ENCODE data around the gene SLC20A1. TPM values are rescaled to one million over a fixed set of nuclear protein-coding genes. Genes with fewer than 3 reads are reported as not detected.

SLC20A1 gene
- total and polyA plus RNA-seq, 2 experiments from 2014 or later: 135 to 191 TPM

DNA sequence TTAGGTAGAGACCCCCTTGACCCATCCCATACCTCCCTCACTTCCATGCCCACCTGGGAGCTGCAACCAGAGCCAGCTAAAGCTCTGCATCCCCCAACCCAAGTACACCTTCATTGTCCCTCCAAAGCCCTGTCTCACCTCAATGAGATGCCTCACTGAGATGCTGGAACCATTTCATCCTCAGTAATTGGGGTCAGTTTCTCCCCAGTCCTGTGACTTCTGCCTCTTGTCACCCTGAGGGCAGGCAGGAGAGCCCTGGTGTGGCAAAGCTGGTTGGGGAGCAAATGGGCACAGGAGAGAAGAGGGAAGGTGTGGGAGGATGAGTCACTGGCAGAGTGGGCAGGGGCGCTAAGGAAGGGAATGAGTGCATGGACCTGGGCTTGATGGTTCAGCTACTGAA, 47.2 kb downstream of the SLC20A1 start:
- Histone ChIP-seq H4K20me1 (ENCODE audit: insufficient read depth) (no peaks in the 10 kb centered on the region), H3K9me3 (ENCODE audit: low read depth) (no peaks in the 10 kb centered on the region), H3K9me2 (ENCODE audit: insufficient read depth) (no peaks in the 10 kb centered on the region), H3K36me3 (ENCODE audit: low read depth) (no peaks in the 10 kb centered on the region), H2AFZ (peak overlapping the region; percentile 41), H3K27me3 (replicated peaks; ENCODE audit: insufficient read depth) (no peaks in the 10 kb centered on the region), H3K27ac (peak overlapping the region; percentile 89), H3K79me2 (ENCODE audit: insufficient read depth) (no peaks in the 10 kb centered on the region), H3K4me2 (ENCODE audit: unreplicated experiment) (peak overlapping the region; percentile 48), H3K4me1 (ENCODE audit: insufficient read depth) (peaks cover 24% of the 10 kb centered on the region), H3K9ac (peak overlapping the region; percentile 74), H3K4me3 (no peak overlapping the region), H3F3A (ENCODE audit: insufficient read depth) (peaks cover 13% of the 10 kb centered on the region)
- in situ Hi-C loops (cut with MboI): no loop called here
- 29% methylated on average over 1 of the region's 1 CpG for WGBS, 2 experiments (ENCODE audit: low coverage in 1 of 2, low lambda C conversion rate in 2 of 2, missing lambda C conversion rate in 2 of 2)
- peak; percentile 51 for DNase-seq
- no peak for TF ChIP-seq EZH2phosphoT487 (IDR thresholded peaks at IDR 0.05; ENCODE audit: insufficient read depth, low read depth)
- TF ChIP-seq EZH2 (IDR thresholded peaks at IDR 0.05; ENCODE audit: insufficient read depth, poor library complexity, severe bottlenecking): no peak

DNA sequence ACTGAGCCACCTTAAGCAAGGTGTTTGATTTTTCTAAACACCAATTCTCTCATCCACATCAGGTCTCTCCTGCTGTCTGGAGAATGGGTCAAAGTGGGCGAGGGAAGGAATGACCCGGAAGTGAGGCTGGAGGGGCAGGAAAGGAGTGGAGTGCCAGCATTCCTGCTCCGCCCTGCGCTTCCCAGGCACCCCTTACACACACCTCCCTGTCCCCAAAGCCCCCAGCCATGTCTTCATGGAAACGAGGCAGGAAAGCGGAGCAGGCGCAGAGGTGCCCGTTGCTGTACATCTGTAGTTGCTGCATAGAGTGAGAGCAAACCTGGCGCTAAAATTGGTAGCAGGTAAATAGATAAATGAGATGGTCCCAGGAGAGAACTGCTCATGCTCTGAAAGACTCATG, 47.9 kb downstream of the SLC20A1 start:
- Histone ChIP-seq H3K27ac (peak overlapping the region; percentile 89; the same call in 1 of the 2 replicates), H3K9me2 (ENCODE audit: insufficient read depth) (no peaks in the 10 kb centered on the region), H3K36me3 (ENCODE audit: low read depth) (no peaks in the 10 kb centered on the region), H3K4me2 (ENCODE audit: unreplicated experiment) (no peak overlapping the region), H3F3A (ENCODE audit: insufficient read depth) (peaks cover 13% of the 10 kb centered on the region), H3K27me3 (replicated peaks; ENCODE audit: insufficient read depth) (no peaks in the 10 kb centered on the region), H3K9ac (no peak overlapping the region), H2AFZ (peak overlapping the region; percentile 41; the same call in 1 of the 2 replicates), H3K79me2 (ENCODE audit: insufficient read depth) (no peaks in the 10 kb centered on the region), H3K4me3 (no peak overlapping the region), H3K4me1 (ENCODE audit: insufficient read depth) (peaks cover 24% of the 10 kb centered on the region), H4K20me1 (ENCODE audit: insufficient read depth) (no peaks in the 10 kb centered on the region), H3K9me3 (ENCODE audit: low read depth) (no peaks in the 10 kb centered on the region)
- TF ChIP-seq EZH2phosphoT487 (IDR thresholded peaks at IDR 0.05; ENCODE audit: insufficient read depth, low read depth) (no peak), EZH2 (IDR thresholded peaks at IDR 0.05; ENCODE audit: insufficient read depth, poor library complexity, severe bottlenecking) (no peak)
- no peak for DNase-seq
- in situ Hi-C loops (cut with MboI): no loop called here
- 87 to 91% methylated on average over 9 of the region's 9 CpGs for WGBS, 2 experiments (ENCODE audit: low coverage in 1 of 2, low lambda C conversion rate in 2 of 2, missing lambda C conversion rate in 2 of 2)

DNA sequence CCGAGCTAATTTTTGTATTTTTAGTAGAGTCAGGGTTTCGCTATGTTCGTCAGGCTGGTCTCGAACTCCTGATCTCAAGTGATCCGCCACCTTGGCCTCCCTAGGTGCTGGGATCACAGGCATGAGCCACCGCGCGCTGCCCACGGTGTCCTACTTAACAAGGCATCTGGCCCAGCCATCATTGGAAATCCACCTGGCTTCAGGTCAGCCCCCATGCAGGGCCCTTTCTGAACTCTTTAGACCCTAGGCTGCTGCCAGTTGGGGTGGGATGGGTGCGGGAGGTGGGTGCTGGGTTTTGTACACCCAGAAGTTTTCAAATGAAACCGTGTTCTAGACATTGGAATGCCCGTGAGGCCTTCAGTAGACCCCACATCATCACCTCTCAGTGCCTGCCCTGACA, 48.4 kb downstream of the SLC20A1 start:
- H3K4me2 ChIP-seq (ENCODE audit: unreplicated experiment): no peak overlapping the region
- H4K20me1 ChIP-seq (ENCODE audit: insufficient read depth): no peaks in the 10 kb centered on the region
- H3K9ac ChIP-seq: no peak overlapping the region
- DNase-seq: no peak
- no peaks in the 10 kb centered on the region for H3K36me3 ChIP-seq (ENCODE audit: low read depth)
- H3K9me3 ChIP-seq (ENCODE audit: low read depth): no peaks in the 10 kb centered on the region
- H3K9me2 ChIP-seq (ENCODE audit: insufficient read depth): no peaks in the 10 kb centered on the region
- in situ Hi-C loops (cut with MboI): no loop called here
- no peak overlapping the region for H2AFZ ChIP-seq
- no peaks in the 10 kb centered on the region for H3K27me3 ChIP-seq (replicated peaks; ENCODE audit: insufficient read depth)
- H3K79me2 ChIP-seq (ENCODE audit: insufficient read depth): no peaks in the 10 kb centered on the region
- WGBS, 2 experiments (ENCODE audit: low coverage in 1 of 2, low lambda C conversion rate in 2 of 2, missing lambda C conversion rate in 2 of 2): 90 to 95% methylated on average over 8 to 12 of the region's 12 CpGs
- H3K4me1 ChIP-seq (ENCODE audit: insufficient read depth): peaks cover 24% of the 10 kb centered on the region
- peaks cover 13% of the 10 kb centered on the region for H3F3A ChIP-seq (ENCODE audit: insufficient read depth)
- H3K27ac ChIP-seq: no peak overlapping the region
- H3K4me3 ChIP-seq: no peak overlapping the region
- TF ChIP-seq EZH2 (IDR thresholded peaks at IDR 0.05; ENCODE audit: insufficient read depth, poor library complexity, severe bottlenecking) (no peak), EZH2phosphoT487 (IDR thresholded peaks at IDR 0.05; ENCODE audit: insufficient read depth, low read depth) (no peak)

DNA sequence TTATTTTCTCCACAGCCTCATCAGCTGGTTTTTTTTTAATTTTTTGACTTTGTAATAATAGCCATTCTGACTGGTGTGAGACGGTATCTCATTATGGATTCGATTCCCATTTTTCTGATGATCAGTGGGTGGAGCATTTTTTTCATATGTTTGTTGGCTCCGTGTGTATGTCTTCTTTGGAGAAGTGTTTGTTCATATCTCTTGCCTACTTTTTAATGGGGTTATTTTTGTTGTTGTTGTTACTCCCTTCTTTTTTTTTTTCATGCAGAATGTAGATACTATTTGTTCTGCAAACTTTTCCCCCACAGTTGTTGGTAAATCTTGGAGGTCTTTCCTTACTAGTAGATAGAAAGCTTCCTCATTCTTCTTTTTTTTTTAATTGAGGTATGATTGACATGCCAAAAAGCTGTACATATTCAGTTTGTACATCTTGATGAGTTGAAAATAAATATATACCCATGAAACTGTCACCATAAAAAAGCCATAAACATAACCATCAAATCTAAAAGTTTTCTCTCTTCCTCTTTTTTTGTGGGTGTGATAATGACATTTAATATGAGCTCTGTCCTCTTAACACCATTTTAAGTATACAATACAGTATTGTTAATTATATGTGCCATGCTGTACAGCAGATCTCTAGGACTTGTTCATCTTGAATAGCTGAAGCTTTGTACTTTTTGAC, 53.2 kb downstream of the SLC20A1 start:
- in situ Hi-C loops (cut with MboI): no loop called here
- H3K36me3 ChIP-seq (ENCODE audit: low read depth): no peaks in the 10 kb centered on the region
- H3K27ac ChIP-seq: no peak overlapping the region
- H2AFZ ChIP-seq: no peak overlapping the region
- no peaks in the 10 kb centered on the region for H3F3A ChIP-seq (ENCODE audit: insufficient read depth)
- TF ChIP-seq EZH2phosphoT487 (IDR thresholded peaks at IDR 0.05; ENCODE audit: insufficient read depth, low read depth): no peak
- no peak for TF ChIP-seq EZH2 (IDR thresholded peaks at IDR 0.05; ENCODE audit: insufficient read depth, poor library complexity, severe bottlenecking)
- H3K9me2 ChIP-seq (ENCODE audit: insufficient read depth): no peaks in the 10 kb centered on the region
- H3K9me3 ChIP-seq (ENCODE audit: low read depth): no peaks in the 10 kb centered on the region
- H3K27me3 ChIP-seq (replicated peaks; ENCODE audit: insufficient read depth): no peaks in the 10 kb centered on the region
- H3K4me2 ChIP-seq (ENCODE audit: unreplicated experiment): no peak overlapping the region
- H3K9ac ChIP-seq: no peak overlapping the region
- no peak for DNase-seq
- 69 to 74% methylated on average over 3 of the region's 3 CpGs for WGBS, 2 experiments (ENCODE audit: low coverage in 1 of 2, low lambda C conversion rate in 2 of 2, missing lambda C conversion rate in 2 of 2)
- H3K4me3 ChIP-seq: no peak overlapping the region
- H4K20me1 ChIP-seq (ENCODE audit: insufficient read depth): no peaks in the 10 kb centered on the region
- no peaks in the 10 kb centered on the region for H3K79me2 ChIP-seq (ENCODE audit: insufficient read depth)
- no peaks in the 10 kb centered on the region for H3K4me1 ChIP-seq (ENCODE audit: insufficient read depth)

Measured in GM23248 (cell line).